H1 (cell line): ENCODE data around the gene MICOS13. TPM values are rescaled to one million over a fixed set of nuclear protein-coding genes. Genes with fewer than 3 reads are reported as not detected.

ENCODE experiments used
- ATF2 ChIP-seq: IDR thresholded peaks from 2 replicates; pipeline ENCODE4 v1.6.1; 2012; ENCODE audit warnings: low read length, inconsistent platforms
- HDAC2 ChIP-seq, 2 experiments: fragments of 300-600 bp in 1 of 2; sonication (generic) in 1 of 2; IDR thresholded peaks; 2 replicates each; pipeline ENCODE4 v1.6.1; 2011 to 2012; ENCODE audit warnings: low read depth in 2 of 2, low read length in 2 of 2, mild to moderate bottlenecking in 2 of 2, moderate library complexity in 2 of 2, borderline replicate concordance in 1 of 2, inconsistent platforms in 1 of 2
- POLR2AphosphoS5 ChIP-seq: IDR thresholded peaks from 2 replicates; pipeline ENCODE4 v1.6.1; 2011; ENCODE audit warnings: low read depth, low read length
- polyA plus RNA-seq, 7 experiments: library from polyadenylated mRNA; depleted of rRNA in 3 of 7; stranded (reverse) in 5 of 7; unstranded in 2 of 7; fragments of >200 nt in 5 of 7; fragments of 200-250 nt in 2 of 7; gene quantifications; 1 replicate in 5 of 7; 2 replicates in 1 of 7; 4 replicates in 1 of 7; pipeline versions ENCODE4 v1.2.1 to v1.2.3, GENCODE V29; 2011 to 2013; ENCODE audit warnings: missing spikeins in 2 of 7, mixed read lengths in 2 of 7
- total RNA-seq: library from RNA; stranded (reverse); fragmentation: NEBNext Ultra II Directional; extraction: Animal tissue kit (Norgen Biotek cat#: 25700); gene quantifications from 2 replicates; pipeline ENCODE4 v1.2.1, GENCODE V29; 2021

The MICOS13 gene
- total and polyA plus RNA-seq, 2 of the 8 experiments (the other 6 are each of a cell fraction or from before 2014, with no cell fraction given): 17.3 to 36.1 TPM

DNA sequence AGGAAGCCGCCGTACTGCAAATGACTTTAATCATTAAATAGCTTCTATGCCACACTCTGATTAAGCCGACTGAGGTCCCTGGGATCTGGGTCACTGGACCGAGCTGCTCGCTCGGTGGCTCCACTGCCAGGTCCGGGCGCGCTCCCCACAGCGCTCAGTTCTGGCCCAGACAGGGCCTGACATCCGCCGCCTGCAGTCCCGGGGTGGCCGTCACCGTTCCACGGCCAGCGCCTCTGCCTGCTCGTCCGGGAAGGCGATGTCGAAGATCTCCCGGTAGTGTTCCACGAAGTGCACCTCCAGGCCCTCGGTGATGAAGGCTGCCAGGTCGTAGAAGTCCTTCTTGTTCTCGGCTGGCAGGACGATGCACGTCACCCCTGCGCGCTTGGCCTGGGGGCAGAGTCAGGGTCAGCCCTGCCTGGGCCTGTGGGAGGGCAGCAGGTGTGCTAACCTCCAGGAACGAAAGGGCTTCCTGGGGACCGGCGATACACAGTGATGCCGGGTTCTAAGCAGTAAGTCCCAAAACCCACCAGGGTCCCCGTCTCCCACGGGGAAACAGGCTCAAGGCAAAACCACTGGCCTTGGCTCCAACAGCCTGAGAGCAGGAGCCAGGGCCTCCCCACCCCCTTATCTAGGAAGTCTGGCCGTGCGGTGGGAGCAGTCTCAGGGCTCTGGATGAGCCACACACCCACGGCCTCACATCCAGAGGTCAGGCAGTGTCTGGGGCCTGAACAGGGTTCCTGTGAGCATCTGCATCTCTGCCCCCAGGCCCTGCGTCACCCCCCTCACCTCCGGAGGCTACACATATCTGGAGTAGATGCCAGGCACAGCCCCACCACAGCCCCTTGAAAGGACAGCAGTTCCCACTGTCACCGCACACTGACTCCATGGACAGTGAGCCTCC lies 11.8 kb upstream of the MICOS13 start (continued):
- no peak for TF ChIP-seq HDAC2 (IDR thresholded peaks at IDR 0.05; ENCODE audit: borderline replicate concordance in 1 of 2, low read depth in 2 of 2, low read length in 2 of 2)
- TF ChIP-seq POLR2AphosphoS5: peak; percentile 69; the same call in 1 of the 2 replicates
- 0 out of 2 replicates have a peak, but pooled peaks have one; percentile 64 for TF ChIP-seq ATF2
